Neural progenitor cell (in vitro differentiated cells): ENCODE results near the gene PKP3.

Experiments
- EZH2 ChIP-seq: fragments of 200-600 bp; sonication (generic); IDR thresholded peaks from 2 replicates; pipeline ENCODE4 v1.6.1; 2017; ENCODE audit warnings: antibody characterized with exemption, mild to moderate bottlenecking, moderate library complexity
- TF ChIP-seq, protein P1 (sequence below): fragments of 200-600 bp; sonication (generic); IDR thresholded peaks from 2 replicates; pipeline ENCODE4 v1.5.1; 2017; ENCODE audit warnings: antibody characterized with exemption, mild to moderate bottlenecking

DNA sequence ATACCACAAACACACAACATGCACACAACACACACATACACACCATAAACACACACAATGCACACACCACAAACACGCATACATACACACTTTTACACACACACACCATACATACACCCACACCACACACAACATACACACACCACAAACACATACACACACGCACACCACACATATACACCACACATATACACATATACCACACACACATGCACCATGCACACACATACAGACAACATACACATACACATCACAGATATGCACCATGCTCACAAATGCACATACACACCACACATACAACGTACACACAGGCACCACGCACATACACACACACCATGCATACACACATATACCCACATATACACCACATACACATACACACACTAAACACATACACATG, 36.4 kb upstream of the PKP3 start:
- TF ChIP-seq, protein P1, sequence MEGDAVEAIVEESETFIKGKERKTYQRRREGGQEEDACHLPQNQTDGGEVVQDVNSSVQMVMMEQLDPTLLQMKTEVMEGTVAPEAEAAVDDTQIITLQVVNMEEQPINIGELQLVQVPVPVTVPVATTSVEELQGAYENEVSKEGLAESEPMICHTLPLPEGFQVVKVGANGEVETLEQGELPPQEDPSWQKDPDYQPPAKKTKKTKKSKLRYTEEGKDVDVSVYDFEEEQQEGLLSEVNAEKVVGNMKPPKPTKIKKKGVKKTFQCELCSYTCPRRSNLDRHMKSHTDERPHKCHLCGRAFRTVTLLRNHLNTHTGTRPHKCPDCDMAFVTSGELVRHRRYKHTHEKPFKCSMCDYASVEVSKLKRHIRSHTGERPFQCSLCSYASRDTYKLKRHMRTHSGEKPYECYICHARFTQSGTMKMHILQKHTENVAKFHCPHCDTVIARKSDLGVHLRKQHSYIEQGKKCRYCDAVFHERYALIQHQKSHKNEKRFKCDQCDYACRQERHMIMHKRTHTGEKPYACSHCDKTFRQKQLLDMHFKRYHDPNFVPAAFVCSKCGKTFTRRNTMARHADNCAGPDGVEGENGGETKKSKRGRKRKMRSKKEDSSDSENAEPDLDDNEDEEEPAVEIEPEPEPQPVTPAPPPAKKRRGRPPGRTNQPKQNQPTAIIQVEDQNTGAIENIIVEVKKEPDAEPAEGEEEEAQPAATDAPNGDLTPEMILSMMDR = no peak
- no peak for TF ChIP-seq EZH2
